Testis (tissue), 3 donors: ENCODE results near the gene ACTR1B. TPM values are rescaled to one million over a fixed set of nuclear protein-coding genes. Genes with fewer than 3 reads are reported as not detected.

Experiments
- DNase-seq: peaks from one replicate; pipeline ENCODE4 v3.0.0-alpha.2; 2019
- H3K27ac ChIP-seq, 2 donors: fragments of 200-600 bp; sonication (generic); one replicate each; pipeline ENCODE4 v1.5.1; 2019
- H3K27me3 ChIP-seq: fragments of 200-600 bp; sonication (generic); one replicate; pipeline ENCODE4 v1.5.1; 2019
- H3K36me3 ChIP-seq: fragments of 200-600 bp; sonication (generic); one replicate; pipeline ENCODE4 v1.5.1; 2017; ENCODE audit warnings: low read depth; ENCODE audit errors: missing control alignments
- H3K4me1 ChIP-seq: fragments of 200-600 bp; sonication (generic); one replicate; pipeline ENCODE4 v1.5.1; 2019
- H3K4me3 ChIP-seq, 2 donors: fragments of 200-600 bp; sonication (generic); one replicate each; pipeline ENCODE4 v1.5.1; 2017 to 2019
- H3K9me3 ChIP-seq: fragments of 200-600 bp; sonication (generic); one replicate; pipeline ENCODE4 v1.5.1; 2017
- POLR2A ChIP-seq: fragments of 450-650 bp; IDR thresholded peaks from one replicate; pipeline ENCODE4 v1.6.1; 2017; ENCODE audit warnings: antibody characterized with exemption, mild to moderate bottlenecking, moderate library complexity
- WGBS, 2 donors: methylation state at CpG; one replicate each; pipeline ENCODE4 v1.1.5; 2018; 5-methylcytosine and 5-hydroxymethylcytosine counted together
- intact Hi-C: fragments of 100-400 bp; cut with DNase I; formaldehyde crosslinking; loops from one replicate; pipeline ENCODE4 v1.15.1; 2023; ENCODE audit warnings: low total_unique reads
- polyA plus RNA-seq: library from polyadenylated mRNA; stranded (reverse); fragments of 350-450 nt; fragmentation: Illumina TruSeq; extraction: RNeasy Lipid Tissue Mini Kit (QIAGEN cat#74804); gene quantifications from one replicate; pipeline ENCODE4 v1.2.3, GENCODE V29; 2014; ENCODE audit warnings: low read depth, low replicate concordance; ENCODE audit not compliant: insufficient read depth
- total RNA-seq, 2 donors: library from RNA; depleted of rRNA; stranded (reverse); fragments of >200 nt; gene quantifications; one replicate each; pipeline ENCODE4 v1.2.3, GENCODE V29; 2016
- TF ChIP-seq, protein P1 (sequence below), 3 experiments: fragments of 450-650 bp in 2 of 3; fragments of 200-600 bp in 1 of 3; sonication (generic) in 1 of 3; IDR thresholded peaks; one replicate each; pipeline ENCODE4 v1.5.1; 2016 to 2019; ENCODE audit warnings: antibody characterized with exemption in 3 of 3, mild to moderate bottlenecking in 2 of 3, moderate library complexity in 1 of 3

The ACTR1B gene
- total and polyA plus RNA-seq, 3 donors from 2014 or later = 43.0 to 81.0 (median 56.3) TPM

DNA sequence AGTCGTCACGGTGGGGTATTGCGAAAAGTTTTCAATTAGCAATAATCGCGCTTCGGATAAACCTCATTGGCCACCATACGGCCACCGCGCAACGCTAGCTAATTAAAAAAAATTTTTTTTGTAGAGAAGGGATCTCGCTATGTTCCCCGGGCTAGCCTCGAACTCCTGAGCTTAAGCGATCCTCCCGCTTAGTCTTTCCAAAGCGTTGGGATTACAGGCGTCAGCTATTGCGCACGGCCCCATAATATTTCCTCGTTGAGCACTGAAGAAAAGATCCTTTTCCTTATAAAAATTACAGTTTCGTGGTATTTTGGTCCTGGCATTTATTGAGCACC lies 759 bp upstream of the ACTR1B start:
- Histone ChIP-seq H3K36me3 (no peaks in the 10 kb centered on the region), H3K4me1 (peaks cover 16% of the 10 kb centered on the region), H3K27ac (peak overlapping the region; percentile 88 to 92), H3K27me3 (no peaks in the 10 kb centered on the region), H3K9me3 (no peaks in the 10 kb centered on the region), H3K4me3 (peak overlapping the region; percentile 66 to 89)
- 6 to 8% methylated on average over 21 of the region's 21 CpGs for WGBS, 2 donors
- no peak for TF ChIP-seq POLR2A
- TF ChIP-seq, protein P1, sequence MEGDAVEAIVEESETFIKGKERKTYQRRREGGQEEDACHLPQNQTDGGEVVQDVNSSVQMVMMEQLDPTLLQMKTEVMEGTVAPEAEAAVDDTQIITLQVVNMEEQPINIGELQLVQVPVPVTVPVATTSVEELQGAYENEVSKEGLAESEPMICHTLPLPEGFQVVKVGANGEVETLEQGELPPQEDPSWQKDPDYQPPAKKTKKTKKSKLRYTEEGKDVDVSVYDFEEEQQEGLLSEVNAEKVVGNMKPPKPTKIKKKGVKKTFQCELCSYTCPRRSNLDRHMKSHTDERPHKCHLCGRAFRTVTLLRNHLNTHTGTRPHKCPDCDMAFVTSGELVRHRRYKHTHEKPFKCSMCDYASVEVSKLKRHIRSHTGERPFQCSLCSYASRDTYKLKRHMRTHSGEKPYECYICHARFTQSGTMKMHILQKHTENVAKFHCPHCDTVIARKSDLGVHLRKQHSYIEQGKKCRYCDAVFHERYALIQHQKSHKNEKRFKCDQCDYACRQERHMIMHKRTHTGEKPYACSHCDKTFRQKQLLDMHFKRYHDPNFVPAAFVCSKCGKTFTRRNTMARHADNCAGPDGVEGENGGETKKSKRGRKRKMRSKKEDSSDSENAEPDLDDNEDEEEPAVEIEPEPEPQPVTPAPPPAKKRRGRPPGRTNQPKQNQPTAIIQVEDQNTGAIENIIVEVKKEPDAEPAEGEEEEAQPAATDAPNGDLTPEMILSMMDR (IDR thresholded peaks at IDR 0.05) = no peak
- DNase-seq = no peak
- intact Hi-C loops = no loop called here

DNA sequence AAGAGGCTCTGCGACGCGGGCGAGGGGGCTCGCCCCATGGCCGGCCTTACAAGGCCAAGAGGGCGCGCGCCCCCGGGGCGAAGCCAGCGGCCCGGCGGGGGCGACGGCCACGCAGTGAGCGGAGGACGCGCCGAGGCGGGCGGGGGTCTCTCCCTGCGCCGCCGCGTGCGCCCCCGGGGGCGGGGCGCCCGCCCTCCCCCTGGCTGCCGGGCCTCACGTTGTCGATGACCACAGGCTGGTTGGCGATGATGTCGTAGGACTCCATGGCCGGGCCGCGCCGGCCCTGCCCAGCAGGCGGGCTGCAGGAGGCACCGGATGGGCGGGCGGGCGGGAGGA lies 250 bp downstream of the ACTR1B start:
- Histone ChIP-seq H3K27ac (peak overlapping the region; percentile 88 to 92), H3K9me3 (no peaks in the 10 kb centered on the region), H3K27me3 (no peaks in the 10 kb centered on the region), H3K4me3 (peak overlapping the region; percentile 66 to 89), H3K36me3 (no peaks in the 10 kb centered on the region), H3K4me1 (peaks cover 16% of the 10 kb centered on the region)
- DNase-seq = no peak
- intact Hi-C loops = no loop called here
- TF ChIP-seq POLR2A = no peak
- TF ChIP-seq, protein P1 (IDR thresholded peaks at IDR 0.05) = no peak
- WGBS, 2 donors = 0% methylated on average over 25 to 28 of the region's 46 CpGs

DNA sequence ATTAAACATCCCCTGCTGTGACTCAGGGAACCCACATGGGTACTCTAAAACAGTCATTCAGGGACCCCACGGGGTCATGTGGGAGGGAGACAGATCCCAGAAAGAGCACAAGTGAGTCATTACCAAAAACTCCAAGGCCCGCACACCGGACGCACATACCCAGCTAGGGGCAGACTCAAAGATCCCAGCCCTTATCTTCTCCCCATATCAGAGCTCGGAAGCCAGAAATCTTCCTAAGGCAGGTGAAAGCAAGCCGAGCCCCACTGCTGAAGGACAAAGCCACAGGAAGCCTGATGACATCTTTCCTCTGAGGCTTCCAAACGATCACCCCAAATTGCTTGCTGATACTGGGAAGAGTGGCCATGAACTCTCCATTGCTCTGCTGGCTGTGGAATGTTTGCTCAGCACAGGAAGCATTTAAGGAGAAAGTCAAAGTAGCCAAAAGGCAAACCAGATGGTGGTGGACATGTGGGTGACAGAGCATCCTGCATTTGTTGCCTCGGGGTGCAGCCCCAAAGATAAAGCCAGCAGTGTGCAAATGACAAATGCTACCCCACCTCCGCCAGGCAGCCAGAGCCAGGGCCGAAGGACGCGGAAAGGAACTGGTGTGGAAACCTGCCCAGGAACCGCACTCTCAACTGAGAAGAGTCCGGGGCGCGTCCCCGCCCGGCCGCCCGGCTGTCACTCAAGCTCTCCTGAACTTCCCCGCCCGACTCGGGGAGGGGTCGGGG lies 784 bp downstream of the ACTR1B start:
- Histone ChIP-seq H3K4me3 (peak overlapping the region; percentile 66 to 89), H3K27ac (peak overlapping the region; percentile 88 to 92), H3K4me1 (peaks cover 16% of the 10 kb centered on the region), H3K9me3 (no peaks in the 10 kb centered on the region), H3K27me3 (no peaks in the 10 kb centered on the region), H3K36me3 (no peaks in the 10 kb centered on the region)
- DNase-seq = peak; percentile 76
- intact Hi-C loops = no loop called here
- WGBS, 2 donors = 0% methylated on average over 21 to 24 of the region's 24 CpGs
- TF ChIP-seq, protein P1 (IDR thresholded peaks at IDR 0.05) = no peak
- no peak for TF ChIP-seq POLR2A

DNA sequence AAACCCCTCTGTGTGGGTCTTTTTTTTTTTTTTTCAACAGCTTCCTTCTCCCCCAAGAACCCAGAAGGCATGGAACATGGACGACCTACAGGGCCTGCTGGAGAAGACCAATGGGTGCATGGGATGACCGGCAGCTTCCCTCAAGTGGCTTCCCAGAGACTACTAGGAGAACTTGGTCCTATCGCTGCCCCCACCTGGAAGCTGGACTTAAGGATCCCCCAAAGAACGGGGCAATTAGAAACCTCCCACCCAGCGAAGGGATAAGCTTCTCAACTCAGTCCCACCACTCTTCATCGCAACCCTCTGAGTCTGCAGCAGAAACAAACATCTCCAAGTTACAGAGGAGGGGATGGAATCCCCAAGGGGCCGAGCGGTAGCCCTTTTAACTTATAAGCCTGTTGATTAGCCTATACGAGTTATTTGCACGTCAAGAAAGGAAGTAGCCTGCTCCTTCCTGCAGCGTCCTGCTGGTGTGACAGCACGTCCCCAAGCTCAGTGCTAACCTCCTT lies 1.4 kb downstream of the ACTR1B start:
- intact Hi-C loops = no loop called here
- Histone ChIP-seq H3K4me1 (peaks cover 16% of the 10 kb centered on the region), H3K4me3 (peak overlapping the region; percentile 66 to 89), H3K36me3 (no peaks in the 10 kb centered on the region), H3K9me3 (no peaks in the 10 kb centered on the region), H3K27ac (peak overlapping the region in 1 of 2 donors; percentile 92), H3K27me3 (no peaks in the 10 kb centered on the region)
- no peak for DNase-seq
- TF ChIP-seq, protein P1 (IDR thresholded peaks at IDR 0.05) = no peak
- no peak for TF ChIP-seq POLR2A
- WGBS, 2 donors = 23 to 30% methylated on average over 12 of the region's 12 CpGs

DNA sequence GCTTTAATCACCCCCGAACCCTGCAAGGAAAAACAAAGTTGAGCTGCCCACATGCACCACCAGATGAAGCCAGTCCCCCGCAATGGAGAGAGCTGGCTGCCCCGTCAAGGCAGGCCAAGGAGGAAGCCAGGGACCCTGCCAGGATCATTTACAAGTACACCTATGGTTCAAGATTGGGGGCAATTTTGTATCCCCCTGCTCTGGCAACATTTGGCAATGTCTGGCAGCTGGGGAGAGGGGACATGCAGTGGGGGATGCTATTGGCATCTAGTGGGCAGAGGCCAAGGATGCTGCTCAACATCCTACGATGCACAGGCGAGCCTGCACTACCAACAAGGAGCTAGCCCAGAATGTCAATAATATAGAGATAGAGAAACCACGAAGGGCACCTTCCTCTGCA lies 1.9 kb downstream of the ACTR1B start:
- H3K27me3 ChIP-seq = no peaks in the 10 kb centered on the region
- peaks cover 16% of the 10 kb centered on the region for H3K4me1 ChIP-seq
- no peaks in the 10 kb centered on the region for H3K36me3 ChIP-seq
- intact Hi-C loops = no loop called here
- H3K9me3 ChIP-seq = no peaks in the 10 kb centered on the region
- no peak overlapping the region for H3K4me3 ChIP-seq
- TF ChIP-seq, protein P1 (IDR thresholded peaks at IDR 0.05) = no peak
- no peak for TF ChIP-seq POLR2A
- DNase-seq = no peak
- whole genome bisulfite sequencing, 2 donors = 75 to 83% methylated on average over 2 to 6 of the region's 6 CpGs
- H3K27ac ChIP-seq = no peak overlapping the region
